WTC11 (cell line): ENCODE results near the gene C11orf52.

ENCODE experiments used
- CTCF ChIP-seq: fragments of 200-600 bp; IDR thresholded peaks from 2 replicates; pipeline ENCODE4 v1.8.0; 2022; ENCODE audit warnings: antibody characterized with exemption
- E2F4 ChIP-seq: sonication (generic); formaldehyde crosslinking; IDR thresholded peaks from 2 replicates; pipeline ENCODE4 v1.8.1; 2022; ENCODE audit warnings: low read depth, mild to moderate bottlenecking, moderate library complexity, missing genetic modification reagents, borderline replicate concordance
- ELF4 ChIP-seq: sonication (generic); formaldehyde crosslinking; IDR thresholded peaks from 2 replicates; pipeline ENCODE4 v1.8.1; 2022; ENCODE audit warnings: low read depth, mild to moderate bottlenecking, moderate library complexity, missing genetic modification reagents
- ETV6 ChIP-seq: sonication (generic); formaldehyde crosslinking; IDR thresholded peaks from 2 replicates; pipeline ENCODE4 v1.8.1; 2022; ENCODE audit warnings: mild to moderate bottlenecking, missing genetic modification reagents
- MAX ChIP-seq: sonication (generic); formaldehyde crosslinking; IDR thresholded peaks from 2 replicates; pipeline ENCODE4 v1.8.0; 2022; ENCODE audit warnings: mild to moderate bottlenecking, missing genetic modification reagents
- TEAD4 ChIP-seq: sonication (generic); formaldehyde crosslinking; IDR thresholded peaks from 2 replicates; pipeline ENCODE4 v1.8.0; 2022; ENCODE audit warnings: mild to moderate bottlenecking, missing genetic modification reagents
- ZNF263 ChIP-seq: sonication (generic); formaldehyde crosslinking; IDR thresholded peaks from 2 replicates; pipeline ENCODE4 v1.8.1; 2022; ENCODE audit warnings: low read depth, mild to moderate bottlenecking, moderate library complexity, missing genetic modification reagents
- ZNF416 ChIP-seq: fragments of 250-450 bp; sonication (Bioruptor Pico); IDR thresholded peaks from 2 replicates; pipeline ENCODE4 v1.9.0; 2021; ENCODE audit warnings: mild to moderate bottlenecking, inconsistent platforms
- ZNF425 ChIP-seq: fragments of 250-450 bp; sonication (Bioruptor Pico); conservative IDR thresholded peaks from 2 replicates; pipeline ENCODE4 v1.9.0; 2021; ENCODE audit warnings: mild to moderate bottlenecking

- TF ChIP-seq MAX (CRISPR knock-in tag) = no peak
- TF ChIP-seq CTCF = no peak
- TF ChIP-seq ZNF263 (CRISPR knock-in tag) = no peak
- TF ChIP-seq ZNF425 = no peak
- TF ChIP-seq ETV6 = no peak
- TF ChIP-seq E2F4 (CRISPR knock-in tag) = no peak
- TF ChIP-seq ELF4 = no peak
- no peak for TF ChIP-seq TEAD4
- TF ChIP-seq ZNF416 (CRISPR knock-in tag) = no peak
Observed at GRCh38 chr11:111922803-111923202, 4.1 kb downstream of the C11orf52 start.
